ENCODE results near the gene CLSTN3.
"Not testable (repeated sequence)": the region's sequence is repeated elsewhere in the genome, so short reads cannot be mapped to it uniquely, and the experiment has no call there.

The CLSTN3 gene

GRCh38 chr12:7150841-7151240 is 20.7 kb downstream of the CLSTN3 start:
- no peak for DNase-seq (ENCODE audit: low spot score)

- DNase-seq (ENCODE audit: low spot score): no peak
Observed at GRCh38 chr12:7151532-7151931, 21.4 kb downstream of the CLSTN3 start.

GRCh38 chr12:7152818-7153217 is 22.6 kb downstream of the CLSTN3 start:
- no peak for DNase-seq (ENCODE audit: low spot score)

- DNase-seq (ENCODE audit: low spot score): no peak
Observed at GRCh38 chr12:7154042-7154441, 23.9 kb downstream of the CLSTN3 start.

GRCh38 chr12:7154901-7155470 is 24.8 kb downstream of the CLSTN3 start:
- DNase-seq (ENCODE audit: low spot score): peak; percentile 2

GRCh38 chr12:7155471-7156034 is 25.4 kb downstream of the CLSTN3 start:
- peak; percentile 3 for DNase-seq (ENCODE audit: low spot score)

GRCh38 chr12:7156259-7157197 is 26.4 kb downstream of the CLSTN3 start:
- DNase-seq (ENCODE audit: low spot score): peak; percentile 2

GRCh38 chr12:7157391-7157790 is 27.2 kb downstream of the CLSTN3 start:
- peak; percentile 2 for DNase-seq (ENCODE audit: low spot score)

- peak; percentile 3 for DNase-seq (ENCODE audit: low spot score)
Observed at GRCh38 chr12:7158781-7159609, 28.8 kb downstream of the CLSTN3 start.

- no peak for DNase-seq (ENCODE audit: low spot score)
Observed at GRCh38 chr12:7160183-7160582, 30.0 kb downstream of the CLSTN3 start.

- DNase-seq (ENCODE audit: low spot score): no peak
Observed at GRCh38 chr12:7161327-7161726, 31.2 kb downstream of the CLSTN3 start.

GRCh38 chr12:7161811-7162210 is 31.6 kb downstream of the CLSTN3 start:
- peak; percentile 48 for DNase-seq (ENCODE audit: low spot score)

- DNase-seq (ENCODE audit: low spot score): no peak
Observed at GRCh38 chr12:7162691-7163114, 32.5 kb downstream of the CLSTN3 start.

- no peak for DNase-seq (ENCODE audit: low spot score)
Observed at GRCh38 chr12:7169951-7170350, 39.8 kb downstream of the CLSTN3 start.

- DNase-seq (ENCODE audit: low spot score): no peak
Observed at GRCh38 chr12:7171854-7172253, 41.7 kb downstream of the CLSTN3 start.

GRCh38 chr12:7175493-7175892 is 45.3 kb downstream of the CLSTN3 start:
- DNase-seq (ENCODE audit: low spot score): no peak

GRCh38 chr12:7176595-7176994 is 46.4 kb downstream of the CLSTN3 start:
- no peak for DNase-seq (ENCODE audit: low spot score)

- no peak for DNase-seq (ENCODE audit: low spot score)
Observed at GRCh38 chr12:7178481-7178880, 48.3 kb downstream of the CLSTN3 start.

GRCh38 chr12:7180685-7181084 is 50.5 kb downstream of the CLSTN3 start:
- DNase-seq (ENCODE audit: low spot score): no peak

GRCh38 chr12:7186058-7186457 is 55.9 kb downstream of the CLSTN3 start:
- not testable (repeated sequence) for DNase-seq (ENCODE audit: low spot score)

GRCh38 chr12:7188562-7189397 is 58.6 kb downstream of the CLSTN3 start:
- DNase-seq (ENCODE audit: low spot score): peak; percentile 75

Data from AG08396 (cell line).